Measurements from ENCODE around the gene SLC25A46.
"Not testable (repeated sequence)": the region's sequence is repeated elsewhere in the genome, so short reads cannot be mapped to it uniquely, and the experiment has no call there.

The SLC25A46 gene

GRCh38 chr5:110754181-110754580 lies 15.4 kb downstream of the SLC25A46 start:
- DNase-seq (ENCODE audit: low read depth in 3 of 3, low spot score in 1 of 3) = no peak

GRCh38 chr5:110757118-110757729 lies 18.4 kb downstream of the SLC25A46 start:
- DNase-seq (ENCODE audit: low read depth in 3 of 3, low spot score in 1 of 3) = no peak

- no peak for DNase-seq (ENCODE audit: low read depth in 3 of 3, low spot score in 1 of 3)
Measured at GRCh38 chr5:110760158-110760557, 21.4 kb downstream of the SLC25A46 start.

GRCh38 chr5:110768138-110768860 lies 29.5 kb downstream of the SLC25A46 start:
- no peak for DNase-seq (ENCODE audit: low read depth in 3 of 3, low spot score in 1 of 3)

- DNase-seq (ENCODE audit: low read depth in 3 of 3, low spot score in 1 of 3) = no peak
Measured at GRCh38 chr5:110769000-110769681, 30.3 kb downstream of the SLC25A46 start.

GRCh38 chr5:110770286-110770685 lies 31.5 kb downstream of the SLC25A46 start:
- no peak for DNase-seq (ENCODE audit: low read depth in 3 of 3, low spot score in 1 of 3)

- no peak for DNase-seq (ENCODE audit: low read depth in 3 of 3, low spot score in 1 of 3)
Measured at GRCh38 chr5:110784901-110785300, 46.1 kb downstream of the SLC25A46 start.

- DNase-seq (ENCODE audit: low read depth in 3 of 3, low spot score in 1 of 3) = no peak
Measured at GRCh38 chr5:110785356-110785755, 46.5 kb downstream of the SLC25A46 start.

- not testable (repeated sequence) for DNase-seq (ENCODE audit: low read depth in 3 of 3, low spot score in 1 of 3)
Measured at GRCh38 chr5:110788006-110788405, 49.2 kb downstream of the SLC25A46 start.

GRCh38 chr5:110790673-110791072 lies 51.9 kb downstream of the SLC25A46 start:
- no peak for DNase-seq (ENCODE audit: low read depth in 3 of 3, low spot score in 1 of 3)

- no peak for DNase-seq (ENCODE audit: low read depth in 3 of 3, low spot score in 1 of 3)
Measured at GRCh38 chr5:110802998-110803397, 64.2 kb downstream of the SLC25A46 start.

- DNase-seq (ENCODE audit: low read depth in 3 of 3, low spot score in 1 of 3) = no peak
Measured at GRCh38 chr5:110803467-110804326, 64.9 kb downstream of the SLC25A46 start.

- DNase-seq (ENCODE audit: low read depth in 3 of 3, low spot score in 1 of 3) = no peak
Measured at GRCh38 chr5:110807169-110807568, 68.4 kb downstream of the SLC25A46 start.

GRCh38 chr5:110809006-110809405 lies 70.2 kb downstream of the SLC25A46 start:
- DNase-seq (ENCODE audit: low read depth in 3 of 3, low spot score in 1 of 3) = no peak

All from stimulated activated CD4-positive, alpha-beta T cell treated with anti-CD3 and anti-CD28 coated beads, TNF-alpha, amount 100 ng/mL, for 1 hour (primary cell).